HEK293T (cell line): ENCODE data around the gene MYH6.
"Not testable (repeated sequence)": the region's sequence is repeated elsewhere in the genome, so short reads cannot be mapped to it uniquely, and the experiment has no call there.

Source experiments
- BHLHE40 ChIP-seq: fragments of 450-650 bp; IDR thresholded peaks from 2 replicates; pipeline ENCODE4 v1.6.1; 2016; ENCODE audit warnings: mild to moderate bottlenecking, moderate library complexity, borderline replicate concordance
- ELF4 ChIP-seq: fragments of 450-650 bp; IDR thresholded peaks from 2 replicates; pipeline ENCODE4 v1.6.1; 2017; ENCODE audit warnings: antibody characterized with exemption
- FOXA1 ChIP-seq: fragments of 450-650 bp; IDR thresholded peaks from 2 replicates; pipeline ENCODE4 v1.6.1; 2016; ENCODE audit warnings: mild to moderate bottlenecking
- FOXM1 ChIP-seq: fragments of 450-650 bp; IDR thresholded peaks from 2 replicates; pipeline ENCODE4 v1.6.1; 2017; ENCODE audit warnings: mild to moderate bottlenecking, borderline replicate concordance
- HDGF ChIP-seq: fragments of 450-650 bp; IDR thresholded peaks from 2 replicates; pipeline ENCODE4 v1.6.1; 2017; ENCODE audit warnings: antibody characterized with exemption, borderline replicate concordance
- LEF1 ChIP-seq: fragments of 450-650 bp; IDR thresholded peaks from 2 replicates; pipeline ENCODE4 v1.6.1; 2017; ENCODE audit warnings: mild to moderate bottlenecking, borderline replicate concordance
- SP1 ChIP-seq: fragments of 450-650 bp; IDR thresholded peaks from 2 replicates; pipeline ENCODE4 v1.6.1; 2017
- SUZ12 ChIP-seq: fragments of 450-650 bp; IDR thresholded peaks from 2 replicates; pipeline ENCODE4 v1.6.1; 2016; ENCODE audit warnings: mild to moderate bottlenecking
- ZNF384 ChIP-seq: fragments of 450-650 bp; IDR thresholded peaks from 2 replicates; pipeline ENCODE4 v1.6.1; 2016

GRCh38 chr14:23425798-23426197 is 17.7 kb upstream of the MYH6 start:
- TF ChIP-seq ZNF384, ELF4, FOXM1, LEF1, BHLHE40, SUZ12, FOXA1, SP1, HDGF: not testable (repeated sequence)
